ENCODE measurements around the gene EREG. TPM values are rescaled to one million over a fixed set of nuclear protein-coding genes. Genes with fewer than 3 reads are reported as not detected.

The EREG gene
- total RNA-seq, 1 donor from 2014 or later, result 31.1 TPM

- H3K27me3 ChIP-seq (ENCODE audit: control insufficient read depth, insufficient read depth, low read length), result no peaks in the 10 kb centered on the region
- no peak overlapping the region for H3K4me3 ChIP-seq (ENCODE audit: low read depth, low read length)
- DNase-seq (ENCODE audit: low read depth) (no peak), FAIRE-seq (no peak)
- no peak for TF ChIP-seq CTCF (IDR thresholded peaks at IDR 0.05; ENCODE audit: insufficient read depth, low read length, severe bottlenecking)
- H3K36me3 ChIP-seq (ENCODE audit: control insufficient read depth, insufficient read depth, low read length), result peaks cover 9% of the 10 kb centered on the region
Observed at GRCh38 chr4:74379912-74380311, 15.0 kb downstream of the EREG start.

- Histone ChIP-seq H3K36me3 (ENCODE audit: control insufficient read depth, insufficient read depth, low read length) (peaks cover 7% of the 10 kb centered on the region), H3K27me3 (ENCODE audit: control insufficient read depth, insufficient read depth, low read length) (no peaks in the 10 kb centered on the region), H3K4me3 (ENCODE audit: low read depth, low read length) (no peak overlapping the region)
- DNase-seq (ENCODE audit: low read depth) (no peak), FAIRE-seq (no peak)
- TF ChIP-seq CTCF (IDR thresholded peaks at IDR 0.05; ENCODE audit: insufficient read depth, low read length, severe bottlenecking), result no peak
Observed at GRCh38 chr4:74385386-74385785, 20.4 kb downstream of the EREG start.

GRCh38 chr4:74386159-74386558 lies 21.2 kb downstream of the EREG start:
- no peak for FAIRE-seq

GRCh38 chr4:74387790-74388189 lies 22.8 kb downstream of the EREG start:
- Histone ChIP-seq H3K4me3 (ENCODE audit: low read depth, low read length) (no peak overlapping the region), H3K27me3 (ENCODE audit: control insufficient read depth, insufficient read depth, low read length) (no peaks in the 10 kb centered on the region), H3K36me3 (ENCODE audit: control insufficient read depth, insufficient read depth, low read length) (peaks cover 3% of the 10 kb centered on the region)
- FAIRE-seq, result no peak
- TF ChIP-seq CTCF (IDR thresholded peaks at IDR 0.05; ENCODE audit: insufficient read depth, low read length, severe bottlenecking), result no peak
- DNase-seq (ENCODE audit: low read depth), result no peak

More at GRCh38 chr4:74386159-74386558, 21.2 kb downstream of the EREG start:
- Histone ChIP-seq H3K27me3 (ENCODE audit: control insufficient read depth, insufficient read depth, low read length) (no peaks in the 10 kb centered on the region), H3K4me3 (ENCODE audit: low read depth, low read length) (no peak overlapping the region), H3K36me3 (ENCODE audit: control insufficient read depth, insufficient read depth, low read length) (peaks cover 3% of the 10 kb centered on the region)
- no peak for DNase-seq (ENCODE audit: low read depth)
- no peak for TF ChIP-seq CTCF (IDR thresholded peaks at IDR 0.05; ENCODE audit: insufficient read depth, low read length, severe bottlenecking)

- DNase-seq (ENCODE audit: low read depth) (no peak), FAIRE-seq (no peak)
- Histone ChIP-seq H3K4me3 (ENCODE audit: low read depth, low read length) (no peak overlapping the region), H3K27me3 (ENCODE audit: control insufficient read depth, insufficient read depth, low read length) (no peaks in the 10 kb centered on the region), H3K36me3 (ENCODE audit: control insufficient read depth, insufficient read depth, low read length) (peaks cover 3% of the 10 kb centered on the region)
- no peak for TF ChIP-seq CTCF (IDR thresholded peaks at IDR 0.05; ENCODE audit: insufficient read depth, low read length, severe bottlenecking)
Observed at GRCh38 chr4:74389494-74389893, 24.5 kb downstream of the EREG start.

- DNase-seq (ENCODE audit: low read depth) (no peak), FAIRE-seq (no peak)
- Histone ChIP-seq H3K36me3 (ENCODE audit: control insufficient read depth, insufficient read depth, low read length) (peaks cover 1% of the 10 kb centered on the region), H3K4me3 (ENCODE audit: low read depth, low read length) (no peak overlapping the region), H3K27me3 (ENCODE audit: control insufficient read depth, insufficient read depth, low read length) (no peaks in the 10 kb centered on the region)
- TF ChIP-seq CTCF (IDR thresholded peaks at IDR 0.05; ENCODE audit: insufficient read depth, low read length, severe bottlenecking), result no peak
Observed at GRCh38 chr4:74390677-74391076, 25.7 kb downstream of the EREG start.

All from bronchial epithelial cell (primary cell).